DOHH2 (cell line): ENCODE data around the gene VSIG10L2.

Experiments used
- H3F3A ChIP-seq: fragments of 200-600 bp; sonication (generic), shearing (Covaris generic); 2 replicates; pipeline ENCODE4 v1.6.0; 2016; ENCODE audit warnings: antibody characterized with exemption, mild to moderate bottlenecking; ENCODE audit not compliant: control insufficient read depth, insufficient read depth
- H3K27ac ChIP-seq: fragments of 200-600 bp; sonication (generic); 2 replicates; pipeline ENCODE4 v1.5.1; 2014; ENCODE audit warnings: low read depth, mild to moderate bottlenecking, low read length, moderate library complexity
- H3K27me3 ChIP-seq: fragments of 200-600 bp; sonication (generic); 2 replicates; pipeline ENCODE4 v1.6.1; 2014; ENCODE audit warnings: mild to moderate bottlenecking, low read length, mixed read lengths; ENCODE audit not compliant: control insufficient read depth
- H3K36me3 ChIP-seq: fragments of 200-600 bp; sonication (generic); 2 replicates; pipeline ENCODE4 v1.6.1; 2014; ENCODE audit warnings: mild to moderate bottlenecking, low read length, moderate library complexity, mixed read lengths; ENCODE audit not compliant: control insufficient read depth
- H3K4me1 ChIP-seq: fragments of 200-600 bp; sonication (generic); 2 replicates; pipeline ENCODE4 v1.6.1; 2014; ENCODE audit warnings: mild to moderate bottlenecking, low read length, mixed read lengths; ENCODE audit not compliant: control insufficient read depth
- H3K4me2 ChIP-seq: fragments of 200-600 bp; sonication (generic); 2 replicates; pipeline ENCODE4 v1.6.0; 2014; ENCODE audit warnings: mild to moderate bottlenecking, low read length, moderate library complexity
- H3K4me3 ChIP-seq: fragments of 200-600 bp; sonication (generic); 2 replicates; pipeline ENCODE4 v1.5.1; 2014; ENCODE audit warnings: mild to moderate bottlenecking, low read length, mixed read lengths
- H3K79me2 ChIP-seq: fragments of 200-600 bp; sonication (generic); 2 replicates; pipeline ENCODE4 v1.6.1; 2014; ENCODE audit warnings: mild to moderate bottlenecking, low read length, mixed read lengths; ENCODE audit not compliant: control insufficient read depth
- H3K9me2 ChIP-seq: fragments of 200-600 bp; sonication (generic); replicated peaks from 2 replicates; pipeline ENCODE4 v1.6.1; 2014; ENCODE audit warnings: mild to moderate bottlenecking, low read length, mixed read lengths; ENCODE audit not compliant: control insufficient read depth
- H3K9me3 ChIP-seq: fragments of 200-600 bp; sonication (generic); 2 replicates; pipeline ENCODE4 v1.6.1; 2014; ENCODE audit warnings: antibody characterized with exemption, low read length, mixed read lengths; ENCODE audit not compliant: control insufficient read depth, insufficient read depth
- H4K20me1 ChIP-seq: fragments of 200-600 bp; sonication (generic); 2 replicates; pipeline ENCODE4 v1.6.0; 2014; ENCODE audit warnings: low read depth, mild to moderate bottlenecking, antibody characterized with exemption, low read length, moderate library complexity; ENCODE audit not compliant: control insufficient read depth, insufficient read depth
- CTCF ChIP-seq: fragments of 200-600 bp; sonication (generic); IDR thresholded peaks from one replicate; pipeline ENCODE4 v1.5.1; 2014; ENCODE audit warnings: antibody characterized with exemption, mild to moderate bottlenecking, low read depth, low read length; ENCODE audit not compliant: poor library complexity, severe bottlenecking
- EZH2phosphoT487 ChIP-seq: fragments of 200-600 bp; sonication (generic); IDR thresholded peaks from 2 replicates; pipeline ENCODE4 v1.6.1; 2017; ENCODE audit warnings: borderline replicate concordance, mild to moderate bottlenecking, antibody characterized with exemption, low read length, moderate library complexity, mixed read lengths

VSIG10L2 gene

GRCh38 chr11:125948278-125949051 lies 2.6 kb downstream of the VSIG10L2 start:
- Histone ChIP-seq H4K20me1 (no peaks in the 10 kb centered on the region), H3K27me3 (no peaks in the 10 kb centered on the region), H3K4me1 (no peaks in the 10 kb centered on the region), H3K9me2 (no peaks in the 10 kb centered on the region), H3K4me2 (no peak overlapping the region), H3F3A (no peaks in the 10 kb centered on the region), H3K9me3 (no peaks in the 10 kb centered on the region), H3K27ac (no peak overlapping the region), H3K36me3 (no peaks in the 10 kb centered on the region), H3K4me3 (no peak overlapping the region), H3K79me2 (no peaks in the 10 kb centered on the region)
- TF ChIP-seq CTCF (no peak), EZH2phosphoT487 (no peak)

GRCh38 chr11:125949271-125950177 lies 3.7 kb downstream of the VSIG10L2 start:
- H3K4me3 ChIP-seq = no peak overlapping the region
- H3K4me1 ChIP-seq = no peaks in the 10 kb centered on the region
- no peaks in the 10 kb centered on the region for H3K9me2 ChIP-seq
- TF ChIP-seq CTCF (no peak), EZH2phosphoT487 (no peak)
- H3F3A ChIP-seq = no peaks in the 10 kb centered on the region
- H3K27me3 ChIP-seq = no peaks in the 10 kb centered on the region
- no peak overlapping the region for H3K4me2 ChIP-seq
- no peaks in the 10 kb centered on the region for H3K36me3 ChIP-seq
- no peaks in the 10 kb centered on the region for H3K79me2 ChIP-seq
- no peaks in the 10 kb centered on the region for H3K9me3 ChIP-seq
- no peak overlapping the region for H3K27ac ChIP-seq
- no peaks in the 10 kb centered on the region for H4K20me1 ChIP-seq

GRCh38 chr11:125950178-125950490 lies 4.3 kb downstream of the VSIG10L2 start:
- H3K4me3 ChIP-seq = no peak overlapping the region
- no peaks in the 10 kb centered on the region for H3K36me3 ChIP-seq
- no peaks in the 10 kb centered on the region for H4K20me1 ChIP-seq

More at GRCh38 chr11:125950178-125950490, 4.3 kb downstream of the VSIG10L2 start:
- Histone ChIP-seq H3F3A (no peaks in the 10 kb centered on the region), H3K27me3 (no peaks in the 10 kb centered on the region), H3K9me2 (no peaks in the 10 kb centered on the region), H3K9me3 (no peaks in the 10 kb centered on the region), H3K4me2 (no peak overlapping the region), H3K4me1 (no peaks in the 10 kb centered on the region), H3K27ac (no peak overlapping the region), H3K79me2 (no peaks in the 10 kb centered on the region)
- TF ChIP-seq CTCF = no peak
- TF ChIP-seq EZH2phosphoT487 = no peak
